Kidney tubule cell (primary cell): ENCODE results near the gene PXK.
"Not testable (repeated sequence)": the region's sequence is repeated elsewhere in the genome, so short reads cannot be mapped to it uniquely, and the experiment has no call there.

Experiments
- DNase-seq: peaks from one replicate; pipeline ENCODE4 v3.0.0-alpha.2; 2018; ENCODE audit warnings: low spot score

The PXK gene

GRCh38 chr3:58419780-58420507 is 87.3 kb downstream of the PXK start:
- DNase-seq, result peak; percentile 39

GRCh38 chr3:58421004-58421403 is 88.3 kb downstream of the PXK start:
- DNase-seq, result no peak

- DNase-seq, result peak; percentile 26
Measured at GRCh38 chr3:58422756-58423325, 90.1 kb downstream of the PXK start.

- DNase-seq, result no peak
Measured at GRCh38 chr3:58424613-58425012, 91.9 kb downstream of the PXK start.

- DNase-seq, result no peak
Measured at GRCh38 chr3:58425782-58426181, 93.1 kb downstream of the PXK start.

- DNase-seq, result no peak
Measured at GRCh38 chr3:58427661-58428361, 95.1 kb downstream of the PXK start.

GRCh38 chr3:58429657-58430056 is 97.0 kb downstream of the PXK start:
- peak; percentile 50 for DNase-seq

- no peak for DNase-seq
Measured at GRCh38 chr3:58432905-58433304, 100.2 kb downstream of the PXK start.

- peak; percentile 93 for DNase-seq
Measured at GRCh38 chr3:58433400-58434167, 100.9 kb downstream of the PXK start, which contains the start of gene PDHB. Gene PDHB (minus strand): TSS chr3:58433832. CDS start chr3:58433809, 23 bp downstream.

GRCh38 chr3:58434168-58434504 is 101.4 kb downstream of the PXK start:
- no peak for DNase-seq

GRCh38 chr3:58434511-58434910 is 101.8 kb downstream of the PXK start:
- DNase-seq, result no peak

- peak; percentile 70 for DNase-seq
Measured at GRCh38 chr3:58434990-58435389, 102.3 kb downstream of the PXK start.

- not testable (repeated sequence) for DNase-seq
Measured at GRCh38 chr3:58437276-58437675, 104.6 kb downstream of the PXK start.

GRCh38 chr3:58440996-58441355 is 108.3 kb downstream of the PXK start:
- DNase-seq, result not testable (repeated sequence)

- no peak for DNase-seq
Measured at GRCh38 chr3:58441514-58442450, 109.1 kb downstream of the PXK start.

GRCh38 chr3:58452176-58452575 is 119.5 kb downstream of the PXK start:
- DNase-seq, result no peak

GRCh38 chr3:58459160-58459559 is 126.5 kb downstream of the PXK start:
- DNase-seq, result no peak

- DNase-seq, result no peak
Measured at GRCh38 chr3:58462829-58463180, 130.1 kb downstream of the PXK start.

GRCh38 chr3:58463181-58463941 is 130.7 kb downstream of the PXK start:
- peak; percentile 88 for DNase-seq

GRCh38 chr3:58463942-58464271 is 131.2 kb downstream of the PXK start:
- DNase-seq, result no peak

GRCh38 chr3:58464866-58465265 is 132.2 kb downstream of the PXK start:
- DNase-seq, result no peak
